ENCODE results near the gene GTF3C5.

DNA sequence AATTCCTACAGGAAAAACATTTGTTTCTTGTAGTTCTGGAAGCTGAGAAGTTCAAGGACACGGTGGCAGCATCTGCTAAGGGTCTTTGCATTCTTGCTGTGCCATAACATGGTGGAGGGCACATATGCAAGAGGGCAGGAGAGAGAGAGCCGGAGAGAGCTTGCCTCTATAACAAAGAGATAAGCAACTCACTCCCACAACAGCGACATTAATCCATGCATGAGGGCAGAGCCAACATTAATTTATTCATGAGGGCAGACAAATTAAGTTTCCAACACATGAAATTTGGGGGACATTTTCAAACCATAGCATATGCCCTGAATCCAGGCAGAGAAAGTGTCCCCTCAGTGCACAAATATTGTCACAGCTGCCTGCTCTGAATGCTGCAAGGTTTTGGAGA is 4.4 kb upstream of the GTF3C5 start:
- TF ChIP-seq, protein P1, sequence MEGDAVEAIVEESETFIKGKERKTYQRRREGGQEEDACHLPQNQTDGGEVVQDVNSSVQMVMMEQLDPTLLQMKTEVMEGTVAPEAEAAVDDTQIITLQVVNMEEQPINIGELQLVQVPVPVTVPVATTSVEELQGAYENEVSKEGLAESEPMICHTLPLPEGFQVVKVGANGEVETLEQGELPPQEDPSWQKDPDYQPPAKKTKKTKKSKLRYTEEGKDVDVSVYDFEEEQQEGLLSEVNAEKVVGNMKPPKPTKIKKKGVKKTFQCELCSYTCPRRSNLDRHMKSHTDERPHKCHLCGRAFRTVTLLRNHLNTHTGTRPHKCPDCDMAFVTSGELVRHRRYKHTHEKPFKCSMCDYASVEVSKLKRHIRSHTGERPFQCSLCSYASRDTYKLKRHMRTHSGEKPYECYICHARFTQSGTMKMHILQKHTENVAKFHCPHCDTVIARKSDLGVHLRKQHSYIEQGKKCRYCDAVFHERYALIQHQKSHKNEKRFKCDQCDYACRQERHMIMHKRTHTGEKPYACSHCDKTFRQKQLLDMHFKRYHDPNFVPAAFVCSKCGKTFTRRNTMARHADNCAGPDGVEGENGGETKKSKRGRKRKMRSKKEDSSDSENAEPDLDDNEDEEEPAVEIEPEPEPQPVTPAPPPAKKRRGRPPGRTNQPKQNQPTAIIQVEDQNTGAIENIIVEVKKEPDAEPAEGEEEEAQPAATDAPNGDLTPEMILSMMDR (IDR thresholded peaks at IDR 0.05 in 2 of 3, conservative IDR thresholded peaks at IDR 0.05 in 1 of 3; ENCODE audit: control insufficient read depth in 2 of 3, extremely low read depth in 1 of 3, insufficient read depth in 1 of 3, low read depth in 3 of 3, low read length in 3 of 3) = no peak
- TF ChIP-seq, protein P2, sequence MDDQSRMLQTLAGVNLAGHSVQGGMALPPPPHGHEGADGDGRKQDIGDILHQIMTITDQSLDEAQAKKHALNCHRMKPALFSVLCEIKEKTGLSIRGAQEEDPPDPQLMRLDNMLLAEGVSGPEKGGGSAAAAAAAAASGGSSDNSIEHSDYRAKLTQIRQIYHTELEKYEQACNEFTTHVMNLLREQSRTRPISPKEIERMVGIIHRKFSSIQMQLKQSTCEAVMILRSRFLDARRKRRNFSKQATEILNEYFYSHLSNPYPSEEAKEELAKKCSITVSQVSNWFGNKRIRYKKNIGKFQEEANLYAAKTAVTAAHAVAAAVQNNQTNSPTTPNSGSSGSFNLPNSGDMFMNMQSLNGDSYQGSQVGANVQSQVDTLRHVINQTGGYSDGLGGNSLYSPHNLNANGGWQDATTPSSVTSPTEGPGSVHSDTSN (IDR thresholded peaks at IDR 0.05; ENCODE audit: insufficient replicate concordance, low read depth, low read length) = no peak
- no peak for TF ChIP-seq POLR2A (IDR thresholded peaks at IDR 0.05; ENCODE audit: low read depth, low read length)
- no peak for TF ChIP-seq SIN3A (IDR thresholded peaks at IDR 0.05; ENCODE audit: low read depth, low read length)
- no peak for TF ChIP-seq MEF2A (IDR thresholded peaks at IDR 0.05; ENCODE audit: insufficient read depth, low read depth, low read length)
- TF ChIP-seq NFIC (IDR thresholded peaks at IDR 0.05; ENCODE audit: low read depth, low read length) = no peak
- no peak for TF ChIP-seq CBX5 (IDR thresholded peaks at IDR 0.05; ENCODE audit: low read depth)
- TF ChIP-seq CEBPB (IDR thresholded peaks at IDR 0.05; ENCODE audit: borderline replicate concordance in 1 of 2, low read depth in 2 of 2, low read length in 2 of 2) = no peak
- TF ChIP-seq YY1 (IDR thresholded peaks at IDR 0.05; ENCODE audit: low read depth, low read length) = no peak
- TF ChIP-seq BHLHE40 (IDR thresholded peaks at IDR 0.05; ENCODE audit: borderline replicate concordance in 1 of 2, low read depth in 2 of 2, low read length in 1 of 2) = no peak
- no peak for TF ChIP-seq RELA (IDR thresholded peaks at IDR 0.05; ENCODE audit: borderline replicate concordance, partially characterized antibody)
- TF ChIP-seq POLR2AphosphoS5 (IDR thresholded peaks at IDR 0.05; ENCODE audit: low read length) = no peak
